A549 (cell line): ENCODE results near the gene SHANK3. TPM values are rescaled to one million over a fixed set of nuclear protein-coding genes. Genes with fewer than 3 reads are reported as not detected.
A peak's percentile ranks its signal among the peaks of the same experiment; 100 is the strongest.

Experiments used
- ATAC-seq, 2 experiments: fragments of 200-7000 bp in 1 of 2; fragments of >200 bp in 1 of 2; cut with Nextera tagmentation in 1 of 2; cut with Tn5 transposase in 1 of 2; 3 replicates each; pipeline versions ENCODE4 v1.8.0 to v1.9.1; 2018 to 2020; ENCODE audit warnings: mild to moderate bottlenecking in 1 of 2, moderate library complexity in 1 of 2
- CTCF ChIA-PET: fragments of 300-600 bp; sonication (Branson Sonifier 250); formaldehyde crosslinking; extraction: SDS; loops from one replicate; lab custom pipeline; 2021; ENCODE audit warnings: antibody characterized with exemption, inconsistent platforms; lab: Yijun Ruan, JAX
- POLR2A ChIA-PET: fragments of 350-600 bp; formaldehyde crosslinking; extraction: SDS; loops from one replicate; lab custom pipeline; 2021; ENCODE audit warnings: antibody characterized with exemption, inconsistent platforms; lab: Yijun Ruan, JAX
- DNase-seq, 2 experiments: peaks; one replicate each; pipeline versions ENCODE4 v3.0.0 to v3.0.0-alpha.2; 2011 to 2016; ENCODE audit warnings: low read depth in 1 of 2, low spot score in 1 of 2
- FAIRE-seq: peaks from 2 replicates; lab custom pipeline; 2011; peaks lifted over from hg19 to GRCh38; lab: Jason Lieb, UNC
- H3K27ac ChIP-seq, 2 experiments: fragments of >200 bp; sonication (Bioruptor Twin); formaldehyde crosslinking; 3 replicates each; pipeline ENCODE4 v1.5.1; 2016 to 2017
- H3K4me1 ChIP-seq: fragments of >200 bp; sonication (Bioruptor Twin); formaldehyde crosslinking; 3 replicates; pipeline ENCODE4 v1.6.1; 2016
- H3K4me2 ChIP-seq: fragments of >200 bp; sonication (Bioruptor Twin); formaldehyde crosslinking; 3 replicates; pipeline ENCODE4 v1.6.1; 2016
- H3K4me3 ChIP-seq: fragments of >200 bp; sonication (Bioruptor Twin); formaldehyde crosslinking; 3 replicates; pipeline ENCODE4 v1.5.1; 2016
- H3K9me3 ChIP-seq: fragments of >200 bp; sonication (Bioruptor Twin); formaldehyde crosslinking; 3 replicates; pipeline ENCODE4 v1.6.1; 2016
- BCL3 ChIP-seq: fragments of >200 bp; sonication (Bioruptor Twin); formaldehyde crosslinking; IDR thresholded peaks from 3 replicates; pipeline ENCODE4 v1.6.1; 2016
- CBX8 ChIP-seq: fragments of 200-600 bp; sonication (generic); IDR thresholded peaks from 2 replicates; pipeline ENCODE4 v1.6.1; 2016
- CEBPB ChIP-seq, 2 experiments: fragments of >200 bp in 1 of 2; sonication (Bioruptor Twin) in 1 of 2; formaldehyde crosslinking in 1 of 2; IDR thresholded peaks; 2 replicates each; pipeline ENCODE4 v1.6.1; 2012 to 2016
- E2F6 ChIP-seq: IDR thresholded peaks from 2 replicates; pipeline ENCODE4 v1.6.1; 2012; ENCODE audit warnings: low read depth, borderline replicate concordance
- EHF ChIP-seq: fragments of 250-450 bp; sonication (Bioruptor Pico); IDR thresholded peaks from 2 replicates; pipeline ENCODE4 v1.5.0; 2020; ENCODE audit warnings: mild to moderate bottlenecking
- EHMT2 ChIP-seq: fragments of 200-600 bp; sonication (generic); IDR thresholded peaks from 2 replicates; pipeline ENCODE4 v1.6.1; 2016; ENCODE audit warnings: antibody characterized with exemption, low read depth, mild to moderate bottlenecking, moderate library complexity
- FOSB ChIP-seq: fragments of 250-450 bp; sonication (Bioruptor Pico); IDR thresholded peaks from 2 replicates; pipeline ENCODE4 v1.5.0; 2020; ENCODE audit warnings: mild to moderate bottlenecking, moderate library complexity
- FOSL2 ChIP-seq, 2 experiments: fragments of 450-650 bp in 1 of 2; fragments of >200 bp in 1 of 2; sonication (Bioruptor Twin) in 1 of 2; formaldehyde crosslinking; IDR thresholded peaks; 2 replicates each; pipeline versions ENCODE4 v1.5.0 to v1.6.1; 2016 to 2020; ENCODE audit warnings: mild to moderate bottlenecking in 1 of 2, moderate library complexity in 1 of 2
- HDAC2 ChIP-seq: fragments of 200-600 bp; sonication (generic); IDR thresholded peaks from 2 replicates; pipeline ENCODE4 v1.6.1; 2016
- HOXA7 ChIP-seq: fragments of 250-450 bp; sonication (Bioruptor Pico); IDR thresholded peaks from 2 replicates; pipeline ENCODE4 v1.5.0; 2020; ENCODE audit warnings: mild to moderate bottlenecking, moderate library complexity
- HOXB13 ChIP-seq: fragments of 250-450 bp; sonication (Bioruptor Pico); IDR thresholded peaks from 2 replicates; pipeline ENCODE4 v1.5.0; 2020; ENCODE audit warnings: low read depth, mild to moderate bottlenecking, moderate library complexity
- HOXB5 ChIP-seq: fragments of 250-450 bp; sonication (Bioruptor Pico); IDR thresholded peaks from 2 replicates; pipeline ENCODE4 v1.5.0; 2020; ENCODE audit warnings: mild to moderate bottlenecking, moderate library complexity
- JUN ChIP-seq, 2 experiments: fragments of >200 bp; sonication (Bioruptor Twin); formaldehyde crosslinking; IDR thresholded peaks; 2 replicates in 1 of 2; 3 replicates in 1 of 2; pipeline ENCODE4 v1.6.1; 2016 to 2017
- JUNB ChIP-seq: fragments of >200 bp; sonication (Bioruptor Twin); formaldehyde crosslinking; IDR thresholded peaks from 2 replicates; pipeline ENCODE4 v1.6.1; 2016
- KDM5A ChIP-seq: fragments of 200-600 bp; sonication (generic); IDR thresholded peaks from 2 replicates; pipeline ENCODE4 v1.6.1; 2016; ENCODE audit warnings: antibody characterized with exemption, mild to moderate bottlenecking
- MAX ChIP-seq: IDR thresholded peaks from 2 replicates; pipeline ENCODE4 v1.6.1; 2012
- PHF8 ChIP-seq: fragments of 200-600 bp; sonication (generic); IDR thresholded peaks from 2 replicates; pipeline ENCODE4 v1.6.1; 2016; ENCODE audit warnings: low read depth, mild to moderate bottlenecking, antibody characterized with exemption, moderate library complexity, borderline replicate concordance
- POLR2A ChIP-seq: IDR thresholded peaks from 2 replicates; pipeline ENCODE4 v1.6.1; 2012; ENCODE audit warnings: mild to moderate bottlenecking, low read length
- RAD21 ChIP-seq, 2 experiments: fragments of >200 bp in 1 of 2; sonication (Bioruptor Twin) in 1 of 2; formaldehyde crosslinking in 1 of 2; IDR thresholded peaks in 1 of 2; conservative IDR thresholded peaks in 1 of 2; 2 replicates in 1 of 2; 3 replicates in 1 of 2; pipeline ENCODE4 v1.6.1; 2012 to 2018; ENCODE audit warnings: inconsistent platforms in 1 of 2
- RARB ChIP-seq: fragments of 250-450 bp; sonication (Bioruptor Pico); IDR thresholded peaks from 2 replicates; pipeline ENCODE4 v1.8.0; 2021; ENCODE audit warnings: mild to moderate bottlenecking, moderate library complexity
- RFX5 ChIP-seq: fragments of 450-650 bp; IDR thresholded peaks from 2 replicates; pipeline ENCODE4 v1.7.1; 2014; ENCODE audit warnings: antibody characterized with exemption, mild to moderate bottlenecking, moderate library complexity
- SMC3 ChIP-seq: fragments of >200 bp; sonication (Bioruptor Twin); formaldehyde crosslinking; IDR thresholded peaks from 3 replicates; pipeline ENCODE4 v1.6.1; 2018; ENCODE audit warnings: inconsistent platforms
- SREBF2 ChIP-seq: fragments of 450-650 bp; IDR thresholded peaks from 2 replicates; pipeline ENCODE4 v1.6.1; 2014; ENCODE audit warnings: mild to moderate bottlenecking, moderate library complexity
- TFCP2L1 ChIP-seq: fragments of 250-450 bp; sonication (Bioruptor Pico); IDR thresholded peaks from 2 replicates; pipeline ENCODE4 v1.5.0; 2021; ENCODE audit warnings: mild to moderate bottlenecking
- USF2 ChIP-seq: fragments of 450-650 bp; IDR thresholded peaks from 2 replicates; pipeline ENCODE4 v1.6.1; 2014; ENCODE audit warnings: antibody characterized with exemption
- ZC3H11A ChIP-seq: fragments of 450-650 bp; IDR thresholded peaks from 2 replicates; pipeline ENCODE4 v1.6.1; 2014; ENCODE audit warnings: antibody characterized with exemption, mild to moderate bottlenecking
- WGBS: methylation state at CpG from one replicate; pipeline ENCODE4 v1.1.6; 2017; ENCODE audit errors: missing lambda C conversion rate; 5-methylcytosine and 5-hydroxymethylcytosine counted together
- polyA plus RNA-seq, 4 experiments: library from polyadenylated mRNA; depleted of rRNA in 3 of 4; stranded (reverse); fragments of >200 nt; fragmentation: RNase III in 1 of 4; extraction: RNeasy Plus Mini Kit Qiagen cat#74134 plus additional on column Dnase treatment in 1 of 4; gene quantifications; 2 replicates in 3 of 4; 3 replicates in 1 of 4; pipeline ENCODE4 v1.2.3, GENCODE V29; 2011 to 2017

SHANK3 gene
- polyA plus RNA-seq, 2 of the 4 experiments (the other 2 are of a cell fraction), result 0.53 to 2.4 TPM

- TF ChIP-seq SMC3 (peak; percentile 37; the same call in 2 of the 3 replicates), CEBPB (IDR thresholded peaks at IDR 0.05) (no peak), PHF8 (0 out of 2 replicates have a peak, but pooled peaks have one; percentile 10), CBX8 (no peak), HOXB13 (CRISPR knock-in tag) (no peak), USF2 (no peak), HDAC2 (no peak), RAD21 (conservative IDR thresholded peaks at IDR 0.05 in 1 of 2, IDR thresholded peaks at IDR 0.05 in 1 of 2) (peak in 1 of 2 experiments; percentile 31; a peak in 1 of 5 replicates), POLR2A (peak; percentile 55), FOSB (CRISPR knock-in tag) (no peak)
Observed at GRCh38 chr22:50627642-50628542, 44.7 kb upstream of the SHANK3 start, which contains the start of gene ARSA (continued).

- ChIA-PET CTCF (interaction anchor here (1.0 to 1.8 kb wide), 6 partner anchors 10 to 65 kb away, joined by 3 to 11 read pairs (median 4); no protein-coding TSS in a partner anchor), POLR2A (interaction anchor here (0.6 kb wide), 1 partner anchor 239 kb away, joined by 3 read pairs; no protein-coding TSS in a partner anchor)
- FAIRE-seq (no peak), DNase-seq (no peak), ATAC-seq (no peak; a peak in 1 of 6 replicates)
- Histone ChIP-seq H3K4me1 (peaks cover 10% of the 10 kb centered on the region; the same call in 2 of the 3 replicates), H3K9me3 (no peaks in the 10 kb centered on the region), H3K27ac (peak overlapping the region; percentile 64 to 97), H3K4me2 (peak overlapping the region; percentile 83), H3K4me3 (peak overlapping the region; percentile 62)
- TF ChIP-seq BCL3 (no peak), RFX5 (no peak), KDM5A (no peak), MAX (no peak), SREBF2 (no peak), HOXB5 (CRISPR knock-in tag) (no peak), E2F6 (no peak), CEBPB (IDR thresholded peaks at IDR 0.05) (no peak), TFCP2L1 (no peak), EHMT2 (no peak), JUNB (no peak), JUN (IDR thresholded peaks at IDR 0.05) (no peak), FOSL2 (IDR thresholded peaks at IDR 0.05) (no peak), FOSL2 (CRISPR knock-in tag; IDR thresholded peaks at IDR 0.05) (no peak), RARB (CRISPR knock-in tag) (no peak), HOXA7 (CRISPR knock-in tag) (no peak), POLR2A (no peak), EHF (CRISPR knock-in tag) (no peak), ZC3H11A (no peak)
- 71% methylated on average over 16 of the region's 16 CpGs for WGBS
Observed at GRCh38 chr22:50628543-50629134, 44.0 kb upstream of the SHANK3 start.
